Omental fat pad (tissue), 4 donors: Measurements from ENCODE around the gene FKBP8. TPM values are rescaled to one million over a fixed set of nuclear protein-coding genes. Genes with fewer than 3 reads are reported as not detected.

Experiments
- ATAC-seq: fragments of 150-250 bp; one replicate; pipeline ENCODE4 v1.9.1; 2016; ENCODE audit warnings: mild to moderate bottlenecking, moderate library complexity; ENCODE audit not compliant: low FRiP score
- DNase-seq: peaks from one replicate; pipeline ENCODE4 v3.0.0-alpha.2; 2019; ENCODE audit warnings: low spot score
- total RNA-seq, 4 donors: library from RNA; depleted of rRNA; stranded (reverse); fragments of >200 nt; gene quantifications; one replicate each; pipeline ENCODE4 v1.1.0, GENCODE V29; 2016
- TF ChIP-seq, protein P1 (sequence below), 3 donors: fragments of 450-650 bp; IDR thresholded peaks; one replicate each; pipeline ENCODE4 v1.5.1; 2016 to 2017; ENCODE audit warnings: antibody characterized with exemption in 3 of 3, mild to moderate bottlenecking in 3 of 3, moderate library complexity in 2 of 3

Gene FKBP8
- total RNA-seq, 4 donors from 2014 or later: 193 to 275 (median 236) TPM

DNA sequence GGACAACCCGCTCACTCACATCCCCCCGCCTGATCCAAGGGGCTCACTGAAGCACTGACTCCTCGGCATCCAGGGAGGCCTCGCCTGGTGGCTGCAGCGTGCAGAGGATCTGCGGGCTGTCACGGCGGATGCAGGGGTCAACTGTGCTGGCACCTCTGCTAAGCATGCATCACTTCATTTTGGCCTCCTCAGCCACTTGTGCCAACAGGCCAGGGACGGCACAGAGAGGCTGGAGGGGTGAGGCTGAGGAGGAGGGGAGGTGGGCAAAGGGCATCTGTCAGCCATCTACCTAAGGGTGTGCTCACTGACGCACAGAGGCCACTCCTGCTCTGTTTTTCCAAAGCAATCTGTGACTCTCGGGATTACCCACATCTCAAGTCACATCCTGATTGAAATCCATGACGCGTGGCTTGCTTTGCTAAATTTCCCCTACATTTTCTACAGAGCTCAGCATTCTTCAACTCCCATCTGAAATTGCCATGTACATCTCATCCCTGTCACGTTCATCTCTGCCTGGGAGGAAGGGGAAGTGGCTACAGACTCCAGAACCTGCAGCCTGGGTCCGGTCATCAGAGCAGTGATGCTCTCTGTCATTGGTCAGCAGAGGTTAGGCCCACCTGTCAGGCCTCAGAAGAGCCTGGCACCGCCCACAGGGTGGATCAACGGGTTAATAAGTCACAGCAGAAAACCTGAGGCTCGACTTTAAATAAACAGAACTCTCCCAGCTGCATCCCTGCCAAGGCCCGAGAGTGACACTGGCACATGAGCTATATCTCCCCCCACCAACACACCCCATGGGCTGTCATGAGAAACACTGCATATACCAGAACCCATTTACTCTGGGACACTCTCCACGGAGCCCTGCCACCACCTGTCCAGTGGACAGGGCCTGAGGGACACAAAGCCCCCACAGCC, 39.1 kb downstream of the FKBP8 start:
- TF ChIP-seq, protein P1, sequence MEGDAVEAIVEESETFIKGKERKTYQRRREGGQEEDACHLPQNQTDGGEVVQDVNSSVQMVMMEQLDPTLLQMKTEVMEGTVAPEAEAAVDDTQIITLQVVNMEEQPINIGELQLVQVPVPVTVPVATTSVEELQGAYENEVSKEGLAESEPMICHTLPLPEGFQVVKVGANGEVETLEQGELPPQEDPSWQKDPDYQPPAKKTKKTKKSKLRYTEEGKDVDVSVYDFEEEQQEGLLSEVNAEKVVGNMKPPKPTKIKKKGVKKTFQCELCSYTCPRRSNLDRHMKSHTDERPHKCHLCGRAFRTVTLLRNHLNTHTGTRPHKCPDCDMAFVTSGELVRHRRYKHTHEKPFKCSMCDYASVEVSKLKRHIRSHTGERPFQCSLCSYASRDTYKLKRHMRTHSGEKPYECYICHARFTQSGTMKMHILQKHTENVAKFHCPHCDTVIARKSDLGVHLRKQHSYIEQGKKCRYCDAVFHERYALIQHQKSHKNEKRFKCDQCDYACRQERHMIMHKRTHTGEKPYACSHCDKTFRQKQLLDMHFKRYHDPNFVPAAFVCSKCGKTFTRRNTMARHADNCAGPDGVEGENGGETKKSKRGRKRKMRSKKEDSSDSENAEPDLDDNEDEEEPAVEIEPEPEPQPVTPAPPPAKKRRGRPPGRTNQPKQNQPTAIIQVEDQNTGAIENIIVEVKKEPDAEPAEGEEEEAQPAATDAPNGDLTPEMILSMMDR (IDR thresholded peaks at IDR 0.05): no peak
- ATAC-seq: no peak
- no peak for DNase-seq

DNA sequence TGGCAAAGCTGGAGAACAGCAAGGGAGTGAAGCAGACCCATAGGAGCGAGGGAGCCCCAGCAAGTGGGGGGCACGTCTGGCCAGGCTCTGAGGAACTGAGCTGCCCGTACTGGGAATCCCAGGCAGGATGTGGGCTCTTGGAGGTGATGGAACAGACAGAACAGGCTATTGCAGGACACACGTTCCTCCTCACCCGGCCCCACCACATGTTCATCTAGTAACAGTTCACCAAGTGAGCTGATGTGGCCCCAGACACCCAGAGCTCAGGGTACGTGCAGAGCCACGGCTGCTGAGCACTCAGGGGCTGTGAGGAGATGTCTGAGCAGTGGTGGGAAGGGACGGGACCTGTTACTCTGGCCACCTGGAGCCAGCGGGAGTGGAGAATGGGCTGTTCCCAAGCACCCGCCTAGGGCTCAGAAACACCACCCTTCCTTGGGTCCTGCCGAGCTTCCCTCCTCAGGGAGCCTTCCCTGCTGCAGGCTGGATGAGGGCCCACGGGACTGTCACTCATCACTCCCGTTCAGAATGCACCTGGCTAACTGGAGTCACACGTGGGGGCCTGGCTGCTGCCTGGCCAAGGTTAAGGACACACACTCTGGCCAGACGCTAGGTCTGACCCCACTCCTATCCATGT, 39.9 kb downstream of the FKBP8 start:
- ATAC-seq (no peak), DNase-seq (no peak)
- TF ChIP-seq, protein P1 (IDR thresholded peaks at IDR 0.05): no peak

DNA sequence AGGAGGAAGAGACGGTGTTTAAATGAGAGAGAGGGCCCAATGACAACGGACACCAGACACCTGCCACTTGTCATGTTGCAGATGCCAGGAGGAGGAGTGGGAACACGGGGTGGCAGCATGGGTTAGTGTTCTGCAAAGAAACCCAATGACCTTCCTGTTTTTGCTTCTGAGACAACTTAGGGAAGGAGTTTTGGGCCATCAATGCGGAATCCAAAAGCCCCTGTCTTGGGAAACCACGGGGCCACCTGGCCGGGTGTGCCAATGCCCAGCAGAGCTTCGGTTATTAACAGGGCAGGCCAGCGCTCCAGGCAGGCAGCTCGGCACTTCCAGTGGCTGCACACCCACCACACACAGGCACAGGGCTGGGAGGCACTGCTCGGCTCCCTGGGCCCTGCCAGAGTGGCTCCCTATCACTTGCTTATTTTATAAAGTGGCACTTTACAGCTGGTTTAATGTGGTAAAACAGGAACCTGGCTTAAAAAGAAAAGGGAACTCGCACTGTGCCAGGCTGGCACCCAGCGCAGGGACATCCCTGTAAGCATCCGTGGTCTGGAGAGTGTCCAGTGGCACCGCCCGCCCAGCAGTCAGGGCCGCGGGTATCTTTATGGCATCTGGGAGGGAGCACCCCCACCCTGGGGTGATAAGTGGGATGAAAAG, 40.6 kb downstream of the FKBP8 start:
- no peak for DNase-seq
- ATAC-seq: no peak
- TF ChIP-seq, protein P1 (IDR thresholded peaks at IDR 0.05): no peak

DNA sequence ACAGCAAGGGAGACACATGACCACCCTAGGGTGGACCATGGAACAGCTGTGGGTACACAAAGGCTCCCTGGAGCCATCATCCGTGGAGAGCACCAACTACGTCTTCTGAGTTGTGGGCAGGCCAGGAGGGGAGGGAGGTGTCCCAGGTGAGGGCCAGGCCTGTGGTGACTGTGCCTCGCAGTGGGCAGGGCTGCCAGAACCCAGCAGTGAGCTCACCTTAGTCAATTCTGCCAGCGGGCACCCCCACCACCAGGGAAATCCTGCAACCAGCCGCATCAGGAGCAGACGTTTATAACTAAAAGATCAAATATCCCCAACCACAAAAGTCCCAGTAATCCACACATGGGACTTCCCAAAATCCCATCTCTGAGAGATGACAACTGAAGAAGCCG, 41.1 kb downstream of the FKBP8 start:
- TF ChIP-seq, protein P1 (IDR thresholded peaks at IDR 0.05): no peak
- no peak for ATAC-seq
- no peak for DNase-seq

DNA sequence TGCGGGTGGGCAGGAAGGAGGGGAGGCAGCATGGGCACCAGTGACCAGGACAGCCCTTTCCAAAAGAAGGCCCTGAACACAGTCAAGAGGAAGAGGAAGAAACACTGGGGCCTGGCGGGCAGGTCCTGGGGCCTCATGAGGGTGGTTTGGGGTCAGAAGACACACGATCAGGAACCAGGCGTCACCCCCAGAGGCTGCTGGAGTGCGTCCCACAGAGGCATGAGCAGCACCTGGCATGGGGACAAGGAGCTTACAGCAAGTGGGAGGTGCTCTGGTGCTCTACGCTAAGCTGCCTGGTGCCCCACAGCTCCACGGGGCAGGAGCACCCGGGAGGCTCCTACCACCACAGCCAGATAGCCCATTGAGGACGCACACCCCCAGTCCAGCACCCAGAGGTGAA, 41.5 kb downstream of the FKBP8 start:
- DNase-seq (no peak), ATAC-seq (no peak)
- TF ChIP-seq, protein P1 (IDR thresholded peaks at IDR 0.05): no peak

DNA sequence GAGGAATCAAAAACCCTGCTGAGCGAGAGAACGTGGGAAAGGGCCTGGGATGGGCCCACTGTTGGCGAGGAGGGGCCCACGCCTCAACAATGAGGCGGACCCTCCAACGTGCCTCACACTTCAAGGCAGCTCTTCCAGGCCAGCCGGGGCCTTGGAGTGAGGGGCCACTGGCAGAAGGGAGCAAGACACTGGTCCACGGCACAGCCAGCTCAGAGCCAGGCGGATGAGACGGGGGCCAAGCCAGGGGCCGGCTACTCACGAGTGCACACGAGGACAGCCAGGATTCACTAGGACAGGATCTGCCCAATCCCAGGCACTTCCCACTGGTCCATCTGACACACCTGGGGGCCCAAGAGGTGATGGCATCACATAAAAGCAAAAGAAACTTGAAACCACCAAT, 42.0 kb downstream of the FKBP8 start:
- TF ChIP-seq, protein P1 (IDR thresholded peaks at IDR 0.05): no peak
- DNase-seq: no peak
- no peak for ATAC-seq
